HEK293 (cell line): ENCODE results near the gene VRK2.

Source experiments
- CTCF ChIA-PET: fragments of 350-600 bp; formaldehyde crosslinking; extraction: SDS; loops from one replicate; lab custom pipeline; 2021; ENCODE audit warnings: antibody characterized with exemption; lab: Yijun Ruan, JAX
- POLR2A ChIA-PET: fragments of 300-600 bp; formaldehyde crosslinking; extraction: SDS; loops from one replicate; lab custom pipeline; 2020; ENCODE audit warnings: antibody characterized with exemption, inconsistent platforms; lab: Yijun Ruan, JAX
- H3K27ac ChIP-seq: fragments of 200-500 bp; sonication (Bioruptor generic); 2 replicates; pipeline ENCODE4 v1.5.1; 2014; ENCODE audit warnings: low read depth, low read length, control low read depth, inconsistent platforms; ENCODE audit errors: extremely low read depth
- H3K36me3 ChIP-seq, 2 experiments: fragments of 200-500 bp in 1 of 2; sonication (Bioruptor generic) in 1 of 2; 1 replicate in 1 of 2; 2 replicates in 1 of 2; pipeline ENCODE4 v1.5.1; 2014 to 2017; ENCODE audit warnings: inconsistent platforms in 2 of 2, low read length in 2 of 2; ENCODE audit not compliant: control insufficient read depth in 2 of 2, insufficient read depth in 1 of 2
- H3K4me1 ChIP-seq: fragments of 200-500 bp; sonication (Bioruptor generic); 2 replicates; pipeline ENCODE4 v1.5.1; 2014; ENCODE audit warnings: mild to moderate bottlenecking, low read length, inconsistent platforms; ENCODE audit not compliant: control insufficient read depth, insufficient read depth
- H3K4me3 ChIP-seq: 2 replicates; pipeline ENCODE4 v1.5.1; 2011; ENCODE audit warnings: low read depth, mild to moderate bottlenecking, control low read depth, low read length, moderate library complexity
- H3K9me3 ChIP-seq: fragments of 200-500 bp; sonication (Bioruptor generic); 2 replicates; pipeline ENCODE4 v1.5.1; 2014; ENCODE audit warnings: low read depth, low read length, inconsistent platforms; ENCODE audit not compliant: control insufficient read depth, insufficient read depth
- GLI4 ChIP-seq: fragments of 450-650 bp; formaldehyde crosslinking; IDR thresholded peaks from 2 replicates; pipeline ENCODE4 v1.5.1; 2016; ENCODE audit warnings: missing biosample characterization, missing genetic modification characterization
- KLF17 ChIP-seq: fragments of 450-650 bp; formaldehyde crosslinking; IDR thresholded peaks from 2 replicates; pipeline ENCODE4 v1.5.1; 2016; ENCODE audit warnings: missing biosample characterization, missing genetic modification characterization
- MZF1 ChIP-seq: fragments of 450-650 bp; formaldehyde crosslinking; IDR thresholded peaks from 2 replicates; pipeline ENCODE4 v1.5.1; 2017; ENCODE audit warnings: missing biosample characterization, missing genetic modification characterization, borderline replicate concordance
- PRDM10 ChIP-seq: fragments of 450-650 bp; formaldehyde crosslinking; IDR thresholded peaks from 2 replicates; pipeline ENCODE4 v1.5.1; 2016; ENCODE audit warnings: missing biosample characterization, missing genetic modification characterization
- ZNF174 ChIP-seq: fragments of 450-650 bp; formaldehyde crosslinking; IDR thresholded peaks from 2 replicates; pipeline ENCODE4 v1.5.0; 2017; ENCODE audit warnings: missing biosample characterization, mild to moderate bottlenecking, missing genetic modification characterization
- ZNF510 ChIP-seq: fragments of 450-650 bp; formaldehyde crosslinking; IDR thresholded peaks from 2 replicates; pipeline ENCODE4 v1.5.1; 2018; ENCODE audit warnings: mild to moderate bottlenecking, missing genetic modification characterization, missing biosample characterization; ENCODE audit not compliant: insufficient replicate concordance
- ZNF530 ChIP-seq: fragments of 450-650 bp; formaldehyde crosslinking; IDR thresholded peaks from 2 replicates; pipeline ENCODE4 v1.5.1; 2016; ENCODE audit warnings: low read depth, missing biosample characterization, missing genetic modification characterization
- ZNF548 ChIP-seq: fragments of 450-650 bp; formaldehyde crosslinking; IDR thresholded peaks from 2 replicates; pipeline ENCODE4 v1.5.1; 2016; ENCODE audit warnings: missing biosample characterization, missing genetic modification characterization
- ZNF585B ChIP-seq: fragments of 450-650 bp; formaldehyde crosslinking; IDR thresholded peaks from 2 replicates; pipeline ENCODE4 v1.5.1; 2016; ENCODE audit warnings: missing biosample characterization, missing genetic modification characterization
- ZNF785 ChIP-seq: fragments of 450-650 bp; formaldehyde crosslinking; IDR thresholded peaks from 2 replicates; pipeline ENCODE4 v1.5.1; 2016; ENCODE audit warnings: missing biosample characterization, missing genetic modification characterization
- ZSCAN18 ChIP-seq: fragments of 450-650 bp; formaldehyde crosslinking; IDR thresholded peaks from 2 replicates; pipeline ENCODE4 v1.5.1; 2016; ENCODE audit warnings: missing biosample characterization, missing genetic modification characterization
- TF ChIP-seq, protein P1 (sequence below): fragments of 450-650 bp; formaldehyde crosslinking; IDR thresholded peaks from 2 replicates; pipeline ENCODE4 v1.5.1; 2016; ENCODE audit warnings: missing biosample characterization, missing genetic modification characterization
- TF ChIP-seq, protein P2 (sequence below): fragments of 450-650 bp; formaldehyde crosslinking; IDR thresholded peaks from 2 replicates; pipeline ENCODE4 v1.5.1; 2016; ENCODE audit warnings: missing biosample characterization, missing genetic modification characterization, borderline replicate concordance
- TF ChIP-seq, protein P3 (sequence below): fragments of 450-650 bp; formaldehyde crosslinking; IDR thresholded peaks from 2 replicates; pipeline ENCODE4 v1.5.1; 2016; ENCODE audit warnings: missing biosample characterization, missing genetic modification characterization

The VRK2 gene

DNA sequence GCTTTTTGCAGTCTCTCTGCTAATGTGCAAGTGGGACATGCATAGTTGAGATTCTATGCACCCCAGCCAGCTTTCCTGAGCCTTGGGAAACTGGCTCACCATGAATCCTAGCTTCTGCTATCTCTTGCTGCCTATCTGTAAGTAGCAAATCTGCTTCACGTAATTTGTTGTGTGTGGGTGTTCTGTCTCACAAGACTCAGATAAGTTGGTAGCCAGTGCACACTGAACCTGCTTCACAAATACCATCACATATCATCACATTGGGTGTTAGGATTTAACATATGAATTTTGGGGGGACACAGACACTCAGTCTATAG, 13.9 kb upstream of the VRK2 start (continued):
- TF ChIP-seq ZNF174 (tag by site-specific recombination) (no peak), KLF17 (tag by site-specific recombination) (no peak), ZNF510 (tag by site-specific recombination) (no peak), PRDM10 (no peak), GLI4 (no peak)
- TF ChIP-seq, protein P1, sequence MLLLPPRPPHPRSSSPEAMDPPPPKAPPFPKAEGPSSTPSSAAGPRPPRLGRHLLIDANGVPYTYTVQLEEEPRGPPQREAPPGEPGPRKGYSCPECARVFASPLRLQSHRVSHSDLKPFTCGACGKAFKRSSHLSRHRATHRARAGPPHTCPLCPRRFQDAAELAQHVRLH (tag by site-specific recombination): no peak
- TF ChIP-seq, protein P2, sequence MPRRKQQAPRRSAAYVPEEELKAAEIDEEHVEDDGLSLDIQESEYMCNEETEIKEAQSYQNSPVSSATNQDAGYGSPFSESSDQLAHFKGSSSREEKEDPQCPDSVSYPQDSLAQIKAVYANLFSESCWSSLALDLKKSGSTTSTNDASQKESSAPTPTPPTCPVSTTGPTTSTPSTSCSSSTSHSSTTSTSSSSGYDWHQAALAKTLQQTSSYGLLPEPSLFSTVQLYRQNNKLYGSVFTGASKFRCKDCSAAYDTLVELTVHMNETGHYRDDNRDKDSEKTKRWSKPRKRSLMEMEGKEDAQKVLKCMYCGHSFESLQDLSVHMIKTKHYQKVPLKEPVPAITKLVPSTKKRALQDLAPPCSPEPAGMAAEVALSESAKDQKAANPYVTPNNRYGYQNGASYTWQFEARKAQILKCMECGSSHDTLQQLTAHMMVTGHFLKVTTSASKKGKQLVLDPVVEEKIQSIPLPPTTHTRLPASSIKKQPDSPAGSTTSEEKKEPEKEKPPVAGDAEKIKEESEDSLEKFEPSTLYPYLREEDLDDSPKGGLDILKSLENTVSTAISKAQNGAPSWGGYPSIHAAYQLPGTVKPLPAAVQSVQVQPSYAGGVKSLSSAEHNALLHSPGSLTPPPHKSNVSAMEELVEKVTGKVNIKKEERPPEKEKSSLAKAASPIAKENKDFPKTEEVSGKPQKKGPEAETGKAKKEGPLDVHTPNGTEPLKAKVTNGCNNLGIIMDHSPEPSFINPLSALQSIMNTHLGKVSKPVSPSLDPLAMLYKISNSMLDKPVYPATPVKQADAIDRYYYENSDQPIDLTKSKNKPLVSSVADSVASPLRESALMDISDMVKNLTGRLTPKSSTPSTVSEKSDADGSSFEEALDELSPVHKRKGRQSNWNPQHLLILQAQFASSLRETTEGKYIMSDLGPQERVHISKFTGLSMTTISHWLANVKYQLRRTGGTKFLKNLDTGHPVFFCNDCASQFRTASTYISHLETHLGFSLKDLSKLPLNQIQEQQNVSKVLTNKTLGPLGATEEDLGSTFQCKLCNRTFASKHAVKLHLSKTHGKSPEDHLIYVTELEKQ: no peak

GRCh38 chr2:58033530-58033929, 13.1 kb upstream of the VRK2 start:
- no peaks in the 10 kb centered on the region for H3K9me3 ChIP-seq
- H3K36me3 ChIP-seq: no peaks in the 10 kb centered on the region
- H3K4me3 ChIP-seq: no peak overlapping the region
- H3K27ac ChIP-seq: no peak overlapping the region
- TF ChIP-seq ZNF548 (no peak), KLF17 (tag by site-specific recombination) (no peak), MZF1 (tag by site-specific recombination) (no peak), ZNF785 (tag by site-specific recombination) (no peak), ZSCAN18 (tag by site-specific recombination) (no peak), ZNF585B (tag by site-specific recombination) (no peak), ZNF530 (tag by site-specific recombination) (no peak)
- TF ChIP-seq, protein P3, sequence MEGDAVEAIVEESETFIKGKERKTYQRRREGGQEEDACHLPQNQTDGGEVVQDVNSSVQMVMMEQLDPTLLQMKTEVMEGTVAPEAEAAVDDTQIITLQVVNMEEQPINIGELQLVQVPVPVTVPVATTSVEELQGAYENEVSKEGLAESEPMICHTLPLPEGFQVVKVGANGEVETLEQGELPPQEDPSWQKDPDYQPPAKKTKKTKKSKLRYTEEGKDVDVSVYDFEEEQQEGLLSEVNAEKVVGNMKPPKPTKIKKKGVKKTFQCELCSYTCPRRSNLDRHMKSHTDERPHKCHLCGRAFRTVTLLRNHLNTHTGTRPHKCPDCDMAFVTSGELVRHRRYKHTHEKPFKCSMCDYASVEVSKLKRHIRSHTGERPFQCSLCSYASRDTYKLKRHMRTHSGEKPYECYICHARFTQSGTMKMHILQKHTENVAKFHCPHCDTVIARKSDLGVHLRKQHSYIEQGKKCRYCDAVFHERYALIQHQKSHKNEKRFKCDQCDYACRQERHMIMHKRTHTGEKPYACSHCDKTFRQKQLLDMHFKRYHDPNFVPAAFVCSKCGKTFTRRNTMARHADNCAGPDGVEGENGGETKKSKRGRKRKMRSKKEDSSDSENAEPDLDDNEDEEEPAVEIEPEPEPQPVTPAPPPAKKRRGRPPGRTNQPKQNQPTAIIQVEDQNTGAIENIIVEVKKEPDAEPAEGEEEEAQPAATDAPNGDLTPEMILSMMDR (tag by site-specific recombination): no peak
- POLR2A ChIA-PET: interaction anchor here (1.6 kb wide), 1 partner anchor 13 kb away, joined by 4 read pairs; the partner anchor contains the start of gene VRK2
- H3K4me1 ChIP-seq: no peaks in the 10 kb centered on the region
- CTCF ChIA-PET: interaction anchor here (0.6 kb wide), 1 partner anchor 39 kb away, joined by 4 read pairs; no protein-coding TSS in a partner anchor
